Endodermal cell (in vitro differentiated cells): ENCODE data around the gene NTRK3. TPM values are rescaled to one million over a fixed set of nuclear protein-coding genes. Genes with fewer than 3 reads are reported as not detected.

ENCODE experiments used
- DNase-seq: peaks from one replicate; pipeline ENCODE4 v3.0.0-alpha.2; 2017
- H3K27ac ChIP-seq: 2 replicates; pipeline ENCODE4 v1.5.1; 2013; ENCODE audit warnings: mild to moderate bottlenecking, low read depth, low read length, moderate library complexity
- H3K27me3 ChIP-seq: 2 replicates; pipeline ENCODE4 v1.6.1; 2013; ENCODE audit warnings: mild to moderate bottlenecking, low read length, moderate library complexity; ENCODE audit not compliant: insufficient read depth, control insufficient read depth, poor library complexity, severe bottlenecking
- H3K36me3 ChIP-seq: 2 replicates; pipeline ENCODE4 v1.7.0; 2013; ENCODE audit warnings: mild to moderate bottlenecking, low read length, moderate library complexity; ENCODE audit not compliant: control insufficient read depth, insufficient read depth
- H3K4me1 ChIP-seq: one replicate; pipeline ENCODE4 v1.7.0; 2013; ENCODE audit warnings: low read length; ENCODE audit not compliant: control insufficient read depth, insufficient read depth
- H3K4me3 ChIP-seq: 2 replicates; pipeline ENCODE4 v1.5.1; 2013; ENCODE audit warnings: mild to moderate bottlenecking, low read length, moderate library complexity
- H3K9ac ChIP-seq: 2 replicates; pipeline ENCODE4 v1.6.1; 2013; ENCODE audit warnings: mild to moderate bottlenecking, low read length, moderate library complexity; ENCODE audit not compliant: poor library complexity, severe bottlenecking; ENCODE audit errors: extremely low read depth
- H3K9me3 ChIP-seq: 2 replicates; pipeline ENCODE4 v1.6.1; 2013; ENCODE audit warnings: mild to moderate bottlenecking, low read length, moderate library complexity; ENCODE audit not compliant: control insufficient read depth
- H3K27ac Mint-ChIP-seq: 2 replicates; pipeline ENCODE4 v1.8.0; 2020; ENCODE audit warnings: mixed read lengths
- H3K27me3 Mint-ChIP-seq: 2 replicates; pipeline ENCODE4 v1.8.0; 2021; ENCODE audit warnings: mild to moderate bottlenecking, mixed read lengths; ENCODE audit not compliant: insufficient read depth
- H3K36me3 Mint-ChIP-seq: 2 replicates; pipeline ENCODE4 v1.8.0; 2020; ENCODE audit warnings: low read depth, mixed read lengths
- H3K4me1 Mint-ChIP-seq: 2 replicates; pipeline ENCODE4 v1.8.0; 2020; ENCODE audit warnings: mixed read lengths
- H3K4me3 Mint-ChIP-seq: 2 replicates; pipeline ENCODE4 v1.8.0; 2020; ENCODE audit warnings: mild to moderate bottlenecking, moderate library complexity, mixed read lengths
- H3K9me3 Mint-ChIP-seq: 2 replicates; pipeline ENCODE4 v1.8.0; 2020; ENCODE audit warnings: mild to moderate bottlenecking, mixed read lengths
- WGBS, 2 experiments: methylation state at CpG; one replicate each; pipeline versions ENCODE4 v1.1.5 to v1.1.7; 2013; ENCODE audit warnings: missing lambda C conversion rate in 2 of 2, mixed read lengths in 1 of 2; ENCODE audit not compliant: insufficient coverage in 1 of 2, insufficient read length in 1 of 2; 5-methylcytosine and 5-hydroxymethylcytosine counted together
- total RNA-seq, 2 donors: library from RNA; stranded (reverse); fragmentation: NEBNext Ultra II Directional in 1 of 2; extraction: Animal tissue kit (Norgen Biotek cat#: 25700) in 1 of 2; gene quantifications; 2 replicates in 1 of 2; 3 replicates in 1 of 2; pipeline ENCODE4 v1.2.1, GENCODE V29; 2021
- TF ChIP-seq, protein P1 (sequence below): fragments of 200-600 bp; sonication (generic); conservative IDR thresholded peaks from 2 replicates; pipeline ENCODE4 v1.5.0; 2021; ENCODE audit warnings: antibody characterized with exemption, mild to moderate bottlenecking

The NTRK3 gene
- total RNA-seq, 2 donors from 2014 or later = 0.11 to 0.86 TPM

DNA sequence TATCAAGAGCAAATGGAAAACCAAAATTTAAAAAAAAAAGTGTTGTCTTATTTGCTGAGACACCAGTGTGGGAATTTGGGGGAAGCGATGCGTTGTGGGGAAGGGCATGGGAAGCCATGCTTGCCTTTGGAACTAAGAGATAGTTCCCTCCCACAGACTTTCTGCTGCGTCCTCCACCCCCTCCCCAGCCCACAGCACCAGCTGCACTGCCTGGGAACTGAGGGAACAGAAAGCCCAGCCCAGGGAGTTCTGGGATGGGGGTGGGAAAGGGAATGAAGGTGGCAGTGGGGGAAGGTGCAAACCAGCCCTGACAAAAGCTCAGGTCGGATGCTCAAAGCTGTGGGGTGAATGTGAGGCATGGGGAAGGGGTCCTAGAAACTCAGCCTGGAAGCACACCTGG is 8.1 kb upstream of the NTRK3 start:
- Histone ChIP-seq H3K36me3 (no peaks in the 10 kb centered on the region), H3K27ac (no peak overlapping the region), H3K27me3 (peaks cover 83% of the 10 kb centered on the region), H3K9ac (no peak overlapping the region), H3K9me3 (no peaks in the 10 kb centered on the region), H3K4me3 (no peak overlapping the region), H3K4me1 (no peaks in the 10 kb centered on the region)
- Mint-ChIP-seq H3K4me1 (no peaks in the 10 kb centered on the region), H3K9me3 (no peaks in the 10 kb centered on the region), H3K27me3 (peaks cover 91% of the 10 kb centered on the region), H3K4me3 (no peak overlapping the region), H3K27ac (no peak overlapping the region), H3K36me3 (no peaks in the 10 kb centered on the region)
- 91% methylated on average over 3 of the region's 4 CpGs; no CpG with 5 or more reads in 1 of the 2 experiments for WGBS, 2 experiments
- TF ChIP-seq, protein P1, sequence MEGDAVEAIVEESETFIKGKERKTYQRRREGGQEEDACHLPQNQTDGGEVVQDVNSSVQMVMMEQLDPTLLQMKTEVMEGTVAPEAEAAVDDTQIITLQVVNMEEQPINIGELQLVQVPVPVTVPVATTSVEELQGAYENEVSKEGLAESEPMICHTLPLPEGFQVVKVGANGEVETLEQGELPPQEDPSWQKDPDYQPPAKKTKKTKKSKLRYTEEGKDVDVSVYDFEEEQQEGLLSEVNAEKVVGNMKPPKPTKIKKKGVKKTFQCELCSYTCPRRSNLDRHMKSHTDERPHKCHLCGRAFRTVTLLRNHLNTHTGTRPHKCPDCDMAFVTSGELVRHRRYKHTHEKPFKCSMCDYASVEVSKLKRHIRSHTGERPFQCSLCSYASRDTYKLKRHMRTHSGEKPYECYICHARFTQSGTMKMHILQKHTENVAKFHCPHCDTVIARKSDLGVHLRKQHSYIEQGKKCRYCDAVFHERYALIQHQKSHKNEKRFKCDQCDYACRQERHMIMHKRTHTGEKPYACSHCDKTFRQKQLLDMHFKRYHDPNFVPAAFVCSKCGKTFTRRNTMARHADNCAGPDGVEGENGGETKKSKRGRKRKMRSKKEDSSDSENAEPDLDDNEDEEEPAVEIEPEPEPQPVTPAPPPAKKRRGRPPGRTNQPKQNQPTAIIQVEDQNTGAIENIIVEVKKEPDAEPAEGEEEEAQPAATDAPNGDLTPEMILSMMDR = no peak
- DNase-seq = no peak

DNA sequence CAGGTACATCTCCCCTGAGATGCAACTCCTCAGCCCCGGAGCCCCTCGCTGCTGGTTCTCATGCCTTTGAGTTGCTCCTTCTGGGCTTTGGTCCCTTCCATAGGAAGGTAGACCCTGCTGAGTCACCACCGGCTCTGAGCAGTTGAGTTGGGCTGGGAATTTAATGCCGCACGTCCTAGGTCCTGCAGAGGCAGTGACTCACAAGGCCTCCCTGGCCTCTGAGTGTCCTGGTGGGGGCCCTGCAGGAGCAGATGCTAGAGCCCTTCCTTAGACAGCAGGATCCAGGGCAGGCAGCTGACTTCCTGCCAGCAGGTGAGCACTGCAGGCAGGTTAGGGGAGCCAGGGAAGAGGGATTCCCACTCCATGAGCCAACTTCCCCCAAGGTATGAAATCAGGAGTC is 5.5 kb upstream of the NTRK3 start:
- H3K4me3 Mint-ChIP-seq = no peak overlapping the region
- no peak overlapping the region for H3K27ac ChIP-seq
- DNase-seq = peak; percentile 55
- H3K9me3 ChIP-seq = no peaks in the 10 kb centered on the region
- WGBS, 2 experiments = 72 to 74% methylated on average over 2 to 5 of the region's 5 CpGs
- no peak overlapping the region for H3K27ac Mint-ChIP-seq
- peaks cover 95% of the 10 kb centered on the region for H3K27me3 Mint-ChIP-seq
- no peaks in the 10 kb centered on the region for H3K36me3 Mint-ChIP-seq
- no peak overlapping the region for H3K9ac ChIP-seq
- no peak overlapping the region for H3K4me3 ChIP-seq
- peaks cover 6% of the 10 kb centered on the region for H3K4me1 Mint-ChIP-seq
- peaks cover 90% of the 10 kb centered on the region for H3K27me3 ChIP-seq
- TF ChIP-seq, protein P1 = no peak
- no peaks in the 10 kb centered on the region for H3K9me3 Mint-ChIP-seq
- H3K36me3 ChIP-seq = no peaks in the 10 kb centered on the region
- H3K4me1 ChIP-seq = no peaks in the 10 kb centered on the region

DNA sequence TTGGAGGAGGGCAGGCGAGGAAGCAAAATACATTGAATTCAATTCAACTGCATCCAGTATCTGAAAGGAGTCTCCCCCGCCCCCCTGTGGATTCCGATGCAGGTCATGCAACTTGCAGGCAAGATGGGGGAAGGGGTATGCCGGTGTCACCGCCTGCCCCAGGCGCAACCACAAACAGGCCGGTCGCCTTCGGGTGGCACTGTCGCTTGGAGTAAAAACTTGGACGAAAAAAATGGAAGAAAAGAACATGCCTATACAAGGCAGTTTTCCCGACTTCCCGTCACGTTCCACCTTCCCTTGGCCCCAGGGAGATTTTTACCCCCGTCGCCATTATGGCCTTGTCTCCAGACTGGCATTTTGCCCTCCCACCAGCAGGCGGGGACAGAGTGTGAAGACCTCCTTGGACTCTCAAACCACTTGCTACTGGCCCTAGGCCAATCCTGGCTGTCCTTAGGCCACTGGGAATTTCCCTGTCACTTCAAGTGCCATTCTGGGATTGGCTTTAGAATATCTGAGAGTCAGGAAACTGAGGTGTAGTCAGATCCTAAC is 1.6 kb upstream of the NTRK3 start:
- Histone ChIP-seq H3K9me3 (no peaks in the 10 kb centered on the region), H3K27ac (no peak overlapping the region), H3K9ac (no peak overlapping the region), H3K4me1 (peaks cover 3% of the 10 kb centered on the region), H3K4me3 (peak overlapping the region; percentile 76), H3K27me3 (peaks cover 96% of the 10 kb centered on the region), H3K36me3 (no peaks in the 10 kb centered on the region)
- H3K9me3 Mint-ChIP-seq = no peaks in the 10 kb centered on the region
- no peaks in the 10 kb centered on the region for H3K36me3 Mint-ChIP-seq
- TF ChIP-seq, protein P1 = peak; percentile 84
- peak; percentile 93 for DNase-seq
- peak overlapping the region; percentile 71 for H3K4me3 Mint-ChIP-seq
- WGBS, 2 experiments = 9 to 15% methylated on average over 13 to 17 of the region's 17 CpGs
- peaks cover 16% of the 10 kb centered on the region for H3K4me1 Mint-ChIP-seq
- peaks cover 92% of the 10 kb centered on the region for H3K27me3 Mint-ChIP-seq
- H3K27ac Mint-ChIP-seq = no peak overlapping the region
